Esophagus muscularis mucosa (tissue), 4 donors: Measurements from ENCODE around the gene QKI.

Source experiments
- CTCF ChIP-seq, 3 experiments: fragments of 200-600 bp in 2 of 3; fragments of 450-650 bp in 1 of 3; sonication (generic) in 2 of 3; IDR thresholded peaks; one replicate each; pipeline ENCODE4 v1.5.1; 2017 to 2019; ENCODE audit warnings: antibody characterized with exemption in 3 of 3, mild to moderate bottlenecking in 2 of 3, moderate library complexity in 1 of 3
- EP300 ChIP-seq: sonication (generic); formaldehyde crosslinking; IDR thresholded peaks from one replicate; pipeline ENCODE4 v1.6.1; 2017; ENCODE audit warnings: antibody characterized with exemption
- POLR2AphosphoS5 ChIP-seq, 2 donors: sonication (generic); formaldehyde crosslinking; IDR thresholded peaks; one replicate each; pipeline ENCODE4 v1.6.1; 2017; ENCODE audit warnings: antibody characterized with exemption in 2 of 2

- TF ChIP-seq CTCF (IDR thresholded peaks at IDR 0.05) (no peak), EP300 (no peak), POLR2AphosphoS5 (IDR thresholded peaks at IDR 0.05) (no peak)
Observed at GRCh38 chr6:163470611-163471010, 56.1 kb downstream of the QKI start.
